DLD1 (cell line): ENCODE results near the gene APELA.
"Not testable (repeated sequence)": the region's sequence is repeated elsewhere in the genome, so short reads cannot be mapped to it uniquely, and the experiment has no call there.

Experiments used
- in situ Hi-C: cut with HindIII; loops from 2 replicates; pipeline ENCODE4 v1.10.0; 2017; ENCODE audit warnings: low sequenced_read_pairs

Gene APELA

GRCh38 chr4:164924670-164925238, 47.8 kb downstream of the APELA start:
- in situ Hi-C loops: no loop called here

GRCh38 chr4:164926301-164926700, 49.3 kb downstream of the APELA start:
- in situ Hi-C loops: no loop called here

GRCh38 chr4:164927101-164927500, 50.1 kb downstream of the APELA start:
- in situ Hi-C loops: not testable (repeated sequence)

- in situ Hi-C loops: no loop called here
These were observed 53.7 kb downstream of the APELA start for GRCh38 chr4:164930647-164931046.

GRCh38 chr4:164931551-164932324, 54.8 kb downstream of the APELA start:
- in situ Hi-C loops: no loop called here

GRCh38 chr4:164933244-164933643, 56.3 kb downstream of the APELA start:
- in situ Hi-C loops: no loop called here

GRCh38 chr4:164935363-164935762, 58.4 kb downstream of the APELA start:
- in situ Hi-C loops: no loop called here

- in situ Hi-C loops: not testable (repeated sequence)
These were observed 59.1 kb downstream of the APELA start for GRCh38 chr4:164935865-164936606.

- in situ Hi-C loops: no loop called here
These were observed 60.7 kb downstream of the APELA start for GRCh38 chr4:164937576-164938270.

- in situ Hi-C loops: no loop called here
These were observed 66.2 kb downstream of the APELA start for GRCh38 chr4:164943192-164943591.

GRCh38 chr4:164945146-164945545, 68.2 kb downstream of the APELA start:
- in situ Hi-C loops: no loop called here

- in situ Hi-C loops: no loop called here
These were observed 69.8 kb downstream of the APELA start for GRCh38 chr4:164946810-164947209.
